Activated T-helper 17 cell treated with anti-CD3 and anti-CD28 coated beads, Interleukin-2, amount 50 U/mL, for 72 hours (primary cell): Measurements from ENCODE around the gene ANO8. TPM values are rescaled to one million over a fixed set of nuclear protein-coding genes. Genes with fewer than 3 reads are reported as not detected.

Source experiments
- ATAC-seq: fragments of 150-1000 bp; cut with Tn5 transposase; replicated peaks from 2 replicates; pipeline ENCODE4 v1.10.0; 2021; ENCODE audit warnings: mild to moderate bottlenecking, moderate library complexity
- H3K27ac Mint-ChIP-seq: one replicate; pipeline ENCODE4 v1.8.0; 2022; ENCODE audit warnings: mixed read lengths
- H3K27me3 Mint-ChIP-seq: one replicate; pipeline ENCODE4 v1.8.0; 2022; ENCODE audit warnings: mixed read lengths
- H3K36me3 Mint-ChIP-seq: one replicate; pipeline ENCODE4 v1.8.0; 2022; ENCODE audit warnings: low read depth, mild to moderate bottlenecking, mixed read lengths
- H3K4me1 Mint-ChIP-seq: one replicate; pipeline ENCODE4 v1.8.0; 2022; ENCODE audit warnings: mixed read lengths
- H3K4me3 Mint-ChIP-seq: one replicate; pipeline ENCODE4 v1.8.0; 2022; ENCODE audit warnings: mild to moderate bottlenecking, mixed read lengths
- H3K9me3 Mint-ChIP-seq: one replicate; pipeline ENCODE4 v1.8.0; 2022; ENCODE audit warnings: mixed read lengths
- total RNA-seq, 2 donors: library from RNA; stranded (reverse); gene quantifications; one replicate each; pipeline ENCODE4 v1.2.3, GENCODE V29; 2022

Gene ANO8
- total RNA-seq, 2 donors from 2014 or later = 3.6 to 3.9 TPM

DNA sequence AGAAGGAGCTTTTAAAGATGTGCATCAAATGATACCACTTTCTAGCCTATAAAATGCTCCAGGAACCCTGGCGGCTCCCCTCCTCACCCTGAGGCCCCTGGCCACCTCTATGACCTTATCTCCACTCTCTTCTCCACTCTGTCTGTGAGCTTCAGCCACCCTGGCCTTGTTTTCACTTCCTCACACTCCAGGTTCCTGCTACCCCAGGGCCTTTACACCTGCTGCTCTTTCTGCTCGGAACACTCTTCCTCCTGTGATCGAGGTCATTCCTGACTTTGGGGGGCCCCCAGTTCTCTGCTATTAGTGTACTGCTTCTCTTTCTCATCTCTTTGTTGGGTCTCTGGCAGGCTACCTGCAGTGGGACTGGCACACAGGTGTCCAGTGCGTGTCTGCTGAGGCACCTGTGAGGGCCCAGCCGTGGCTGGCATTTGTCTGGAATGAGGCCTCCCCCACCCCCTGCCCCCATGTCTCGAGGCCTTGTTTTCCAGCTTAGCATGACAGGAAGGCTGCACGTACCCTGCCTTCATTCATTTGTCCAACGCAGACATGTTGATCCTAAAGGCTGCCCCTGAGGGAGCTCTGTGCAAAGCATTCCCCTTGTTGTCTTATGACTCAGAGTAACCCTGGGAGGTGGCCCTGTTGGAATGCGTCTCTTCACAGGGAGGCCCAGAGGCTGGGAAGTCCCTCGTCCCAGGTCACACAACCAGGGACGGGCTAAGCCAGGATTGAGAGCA, 23.0 kb downstream of the ANO8 start:
- no peaks in the 10 kb centered on the region for H3K27me3 Mint-ChIP-seq
- H3K4me3 Mint-ChIP-seq = peak overlapping the region; percentile 51
- H3K27ac Mint-ChIP-seq = no peak overlapping the region
- peaks cover 21% of the 10 kb centered on the region for H3K4me1 Mint-ChIP-seq
- H3K36me3 Mint-ChIP-seq = peaks cover 49% of the 10 kb centered on the region
- ATAC-seq = no peak
- H3K9me3 Mint-ChIP-seq = no peaks in the 10 kb centered on the region

DNA sequence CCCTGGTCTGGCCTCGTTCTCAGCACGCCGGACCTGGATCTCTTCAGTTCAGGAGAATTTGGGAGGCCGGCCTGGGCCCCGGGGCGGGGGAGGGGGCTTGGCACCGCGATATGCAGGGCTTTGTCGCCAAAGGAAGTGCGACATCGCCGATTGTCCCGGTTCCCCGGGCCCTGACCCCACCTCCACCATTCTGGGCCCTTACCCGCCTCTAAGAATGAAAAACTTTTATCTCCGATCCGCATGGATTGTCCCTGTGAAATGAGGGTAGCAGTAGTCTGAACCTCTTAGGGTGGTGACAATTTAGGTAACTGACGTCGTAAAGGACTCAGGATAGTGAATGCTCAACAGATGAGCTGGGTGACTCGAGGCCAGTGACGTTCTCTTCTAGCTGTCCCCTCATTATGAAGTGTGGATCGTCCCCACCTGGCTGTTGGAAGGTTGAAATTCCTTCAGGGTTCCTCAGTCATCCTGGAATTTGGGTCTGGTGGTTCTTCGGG, 24.6 kb downstream of the ANO8 start:
- no peak for ATAC-seq
- H3K4me3 Mint-ChIP-seq = peak overlapping the region; percentile 90
- no peaks in the 10 kb centered on the region for H3K9me3 Mint-ChIP-seq
- H3K27ac Mint-ChIP-seq = peak overlapping the region; percentile 94
- no peaks in the 10 kb centered on the region for H3K27me3 Mint-ChIP-seq
- H3K36me3 Mint-ChIP-seq = peaks cover 36% of the 10 kb centered on the region
- peaks cover 21% of the 10 kb centered on the region for H3K4me1 Mint-ChIP-seq

DNA sequence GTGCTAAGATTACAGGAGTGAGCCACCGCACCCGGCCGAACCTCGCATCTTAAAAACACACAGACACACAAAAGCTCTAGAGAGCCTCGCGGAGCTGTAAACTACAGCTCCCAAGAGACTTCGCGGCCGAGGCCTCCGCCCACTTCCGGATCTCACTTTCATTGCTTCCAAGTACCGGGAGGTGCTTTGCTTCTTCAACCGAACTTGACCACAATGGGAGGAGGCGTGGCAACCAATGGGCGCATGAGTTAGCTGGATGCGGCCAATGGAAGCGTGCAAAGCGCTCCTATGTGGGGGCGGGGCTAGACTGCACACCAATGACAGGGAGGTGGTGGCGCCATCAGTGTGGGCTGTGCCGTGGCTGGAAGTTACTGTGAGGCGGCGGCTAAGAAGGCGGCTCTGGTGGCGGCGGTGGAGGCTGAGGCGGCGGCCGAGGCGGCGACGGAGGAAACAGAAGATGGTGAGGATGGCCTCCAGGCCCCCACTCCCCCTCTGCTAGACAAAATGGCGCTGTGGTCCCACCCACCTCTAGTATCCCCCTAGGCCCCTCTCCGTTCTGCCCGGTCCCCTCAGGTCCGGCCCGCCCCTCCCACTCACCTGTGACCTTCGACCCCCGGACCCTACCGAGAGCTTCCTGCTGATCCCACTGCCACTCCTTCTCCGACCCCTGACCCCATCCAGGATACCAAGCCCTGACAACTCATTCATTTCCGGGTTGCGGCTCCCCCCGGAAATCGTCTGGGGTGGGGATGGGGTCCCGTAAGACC, 25.3 kb downstream of the ANO8 start, which contains the start of gene DDA1:
Gene DDA1, plus strand, starts transcription at position 366 of the 767 bp plus-strand sequence. Its CDS starts 92 bp downstream, at position 458.
- H3K27ac Mint-ChIP-seq = peak within 1 kb of the TSS; percentile 94
- H3K4me3 Mint-ChIP-seq = peak within 1 kb of the TSS; percentile 90
- no peaks in the 10 kb centered on the region for H3K27me3 Mint-ChIP-seq
- H3K9me3 Mint-ChIP-seq = no peaks in the 10 kb centered on the region
- H3K36me3 Mint-ChIP-seq = peaks cover 31% of the 10 kb centered on the region
- H3K4me1 Mint-ChIP-seq = peaks cover 21% of the 10 kb centered on the region
- peak; percentile 86 for ATAC-seq

DNA sequence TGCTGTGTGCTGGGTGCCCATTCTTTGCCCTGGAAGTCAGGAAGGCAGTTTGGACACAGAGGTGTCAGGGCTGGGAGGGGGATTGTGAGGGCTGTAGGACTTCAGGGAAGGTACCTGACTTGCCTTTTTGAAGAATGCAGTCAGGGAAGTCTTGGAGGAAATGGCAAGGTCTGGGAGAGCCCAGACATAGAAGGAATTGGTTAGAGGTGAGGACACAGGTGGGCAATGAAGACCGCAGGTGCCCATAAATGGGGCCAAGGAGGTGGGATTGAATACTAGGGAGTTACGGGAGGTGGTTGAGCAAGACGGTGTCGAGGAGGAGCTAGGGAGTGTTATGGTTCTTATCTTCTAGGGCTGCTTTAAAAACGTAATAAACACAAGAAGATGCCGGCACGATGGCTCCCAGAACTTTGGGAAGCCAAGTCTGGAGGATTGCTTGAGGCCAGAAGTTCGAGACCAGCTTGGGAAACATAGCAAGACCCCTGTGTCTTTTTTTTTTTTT, 26.7 kb downstream of the ANO8 start:
- Mint-ChIP-seq H3K27ac (no peak overlapping the region), H3K4me3 (peak overlapping the region; percentile 86), H3K9me3 (no peaks in the 10 kb centered on the region), H3K36me3 (peaks cover 16% of the 10 kb centered on the region), H3K4me1 (peaks cover 21% of the 10 kb centered on the region), H3K27me3 (no peaks in the 10 kb centered on the region)
- ATAC-seq = no peak

DNA sequence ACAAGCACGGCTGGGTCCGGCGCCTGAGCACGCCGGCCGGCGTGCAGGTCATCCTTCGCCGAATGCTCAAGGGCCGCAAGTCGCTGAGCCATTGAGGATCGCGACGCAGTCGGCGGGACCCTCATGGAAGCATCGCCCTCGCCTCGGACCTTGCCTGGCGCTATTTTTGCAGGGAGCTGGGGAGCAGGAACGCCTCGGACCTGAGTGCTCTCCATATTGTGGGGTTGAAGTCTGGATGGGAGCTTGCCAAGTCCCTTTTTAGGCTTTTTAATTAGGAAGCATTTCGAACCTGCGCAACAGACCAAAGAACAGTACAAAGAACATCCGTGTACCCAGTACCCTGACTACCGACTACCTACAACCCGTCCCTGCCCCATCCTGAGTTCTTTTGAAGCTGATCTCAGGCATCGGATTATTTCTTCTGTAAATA, 28.4 kb downstream of the ANO8 start:
- peak overlapping the region; percentile 85 for H3K27ac Mint-ChIP-seq
- H3K9me3 Mint-ChIP-seq = no peaks in the 10 kb centered on the region
- peak overlapping the region; percentile 86 for H3K4me3 Mint-ChIP-seq
- H3K27me3 Mint-ChIP-seq = no peaks in the 10 kb centered on the region
- H3K4me1 Mint-ChIP-seq = peaks cover 15% of the 10 kb centered on the region
- H3K36me3 Mint-ChIP-seq = peaks cover 7% of the 10 kb centered on the region
- ATAC-seq = no peak

DNA sequence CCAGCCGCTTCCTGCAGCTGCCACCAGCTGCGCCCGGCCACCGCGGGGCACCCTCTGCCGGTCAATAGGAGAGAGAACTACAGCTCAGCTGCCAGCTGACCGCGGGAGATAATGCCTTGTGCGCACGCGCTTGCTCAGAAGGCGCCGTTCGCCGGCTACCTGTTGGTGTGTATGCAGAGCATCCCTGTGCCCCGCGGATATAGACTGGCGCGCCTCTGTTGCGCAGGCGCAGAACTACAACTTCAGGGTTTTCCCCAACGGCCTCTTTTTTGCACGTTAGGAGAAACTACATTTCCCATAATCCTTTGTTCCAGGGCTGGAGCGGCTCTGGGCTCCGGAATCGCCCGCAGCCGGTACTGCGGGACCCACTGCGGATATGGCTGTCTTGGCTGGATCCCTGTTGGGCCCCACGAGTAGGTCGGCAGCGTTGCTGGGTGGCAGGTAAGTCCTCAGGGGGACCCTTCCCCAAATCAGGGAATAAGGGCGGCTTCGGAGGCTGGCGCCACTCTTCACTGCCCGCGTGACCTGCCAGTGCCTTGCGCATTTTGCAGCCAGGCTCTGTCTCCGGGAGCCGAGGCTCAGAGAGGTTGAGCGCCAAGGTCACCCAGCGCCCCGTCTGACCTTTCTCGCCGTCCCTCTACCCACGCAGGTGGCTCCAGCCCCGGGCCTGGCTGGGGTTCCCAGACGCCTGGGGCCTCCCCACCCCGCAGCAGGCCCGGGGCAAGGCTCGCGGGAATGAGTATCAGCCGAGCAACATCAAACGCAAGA, 29.0 kb downstream of the ANO8 start, which contains the start of gene MRPL34:
Gene MRPL34, plus strand, starts transcription at position 356 of the 768 bp plus-strand sequence. Its CDS starts 21 bp downstream, at position 377.
- H3K4me3 Mint-ChIP-seq = peak within 1 kb of the TSS; percentile 86
- no peaks in the 10 kb centered on the region for H3K27me3 Mint-ChIP-seq
- H3K4me1 Mint-ChIP-seq = peaks cover 13% of the 10 kb centered on the region
- H3K9me3 Mint-ChIP-seq = no peaks in the 10 kb centered on the region
- ATAC-seq = peak; percentile 72
- H3K27ac Mint-ChIP-seq = peak within 1 kb of the TSS; percentile 85
- peaks cover 7% of the 10 kb centered on the region for H3K36me3 Mint-ChIP-seq

DNA sequence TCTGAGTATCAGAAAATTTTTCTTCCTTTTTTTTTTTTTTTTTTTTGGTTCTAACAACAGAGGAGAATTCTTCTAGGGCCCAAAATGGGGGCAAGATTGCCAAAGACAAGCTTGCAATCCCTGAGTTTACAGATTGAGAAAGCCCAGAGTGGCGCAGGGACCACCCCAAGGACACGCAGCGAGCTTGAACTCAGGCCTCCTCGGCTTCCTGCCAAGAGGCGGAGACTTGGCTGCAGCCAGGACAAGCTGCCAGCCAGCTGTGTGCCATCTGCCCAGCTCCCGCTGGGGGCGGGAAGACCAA, 29.5 kb downstream of the ANO8 start:
- Mint-ChIP-seq H3K9me3 (no peaks in the 10 kb centered on the region), H3K27ac (peak overlapping the region; percentile 85), H3K4me3 (peak overlapping the region; percentile 86), H3K4me1 (peaks cover 10% of the 10 kb centered on the region), H3K36me3 (peaks cover 7% of the 10 kb centered on the region), H3K27me3 (no peaks in the 10 kb centered on the region)
- no peak for ATAC-seq

DNA sequence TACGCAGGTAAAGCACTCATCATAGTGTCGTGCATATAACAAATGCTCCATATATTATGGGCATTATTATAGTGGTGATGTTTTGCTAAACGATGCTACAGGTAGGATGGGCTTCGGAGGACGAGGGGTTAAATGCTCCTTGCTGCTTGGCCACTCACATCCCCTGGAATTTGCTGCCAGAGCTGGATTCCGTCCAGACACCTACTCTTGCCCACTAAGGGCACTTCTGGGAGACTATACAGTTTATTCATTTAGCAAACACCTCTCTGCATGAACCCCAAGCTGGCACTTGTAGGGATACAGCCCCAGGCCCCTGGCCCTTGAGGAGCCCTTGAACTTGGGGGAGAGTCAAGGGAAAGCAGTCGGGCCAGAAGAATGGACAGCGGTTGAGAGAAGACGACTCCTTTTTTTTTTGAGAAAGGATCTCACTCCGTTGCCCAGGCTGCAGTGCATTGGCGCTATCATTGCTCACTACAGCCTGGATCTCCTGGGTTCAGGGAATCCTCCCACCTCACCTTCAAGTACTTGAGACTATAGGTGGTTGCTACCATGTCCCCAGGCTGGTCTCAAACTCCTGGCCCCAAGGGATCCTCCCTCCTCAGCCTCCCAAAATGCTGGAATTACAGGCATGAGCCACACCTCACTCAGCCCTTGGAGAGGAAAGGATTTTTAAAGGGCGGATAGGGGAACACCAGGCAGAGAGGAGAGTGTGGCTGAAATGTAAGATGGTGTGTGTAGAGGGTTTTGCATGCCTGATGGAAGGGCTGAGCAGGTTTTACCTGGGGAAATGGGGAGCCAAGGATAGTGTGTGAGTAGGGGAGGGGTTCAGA, 30.1 kb downstream of the ANO8 start:
- Mint-ChIP-seq H3K27ac (peak overlapping the region; percentile 85), H3K4me1 (peaks cover 10% of the 10 kb centered on the region), H3K4me3 (peak overlapping the region; percentile 86), H3K27me3 (no peaks in the 10 kb centered on the region), H3K36me3 (peaks cover 7% of the 10 kb centered on the region), H3K9me3 (no peaks in the 10 kb centered on the region)
- ATAC-seq = no peak

DNA sequence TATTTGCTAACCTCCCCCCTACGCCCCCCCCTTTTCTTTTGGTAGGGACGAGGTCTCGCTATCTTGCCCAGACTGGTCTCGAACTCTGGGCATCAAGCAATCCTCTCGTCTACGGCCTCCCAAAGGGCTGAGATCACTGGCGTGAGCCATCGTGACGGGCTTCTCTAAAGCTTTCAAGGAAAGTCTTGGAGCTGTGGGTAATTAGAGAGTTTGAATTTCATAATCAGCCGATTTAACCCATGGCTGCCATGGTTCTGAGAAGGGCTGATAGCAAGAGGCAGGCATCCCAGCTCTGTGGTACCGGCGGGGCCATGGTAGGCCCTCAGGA, 30.8 kb downstream of the ANO8 start:
- Mint-ChIP-seq H3K9me3 (no peaks in the 10 kb centered on the region), H3K36me3 (no peaks in the 10 kb centered on the region), H3K4me3 (peak overlapping the region; percentile 73), H3K4me1 (peaks cover 5% of the 10 kb centered on the region), H3K27ac (peak overlapping the region; percentile 71), H3K27me3 (no peaks in the 10 kb centered on the region)
- no peak for ATAC-seq

DNA sequence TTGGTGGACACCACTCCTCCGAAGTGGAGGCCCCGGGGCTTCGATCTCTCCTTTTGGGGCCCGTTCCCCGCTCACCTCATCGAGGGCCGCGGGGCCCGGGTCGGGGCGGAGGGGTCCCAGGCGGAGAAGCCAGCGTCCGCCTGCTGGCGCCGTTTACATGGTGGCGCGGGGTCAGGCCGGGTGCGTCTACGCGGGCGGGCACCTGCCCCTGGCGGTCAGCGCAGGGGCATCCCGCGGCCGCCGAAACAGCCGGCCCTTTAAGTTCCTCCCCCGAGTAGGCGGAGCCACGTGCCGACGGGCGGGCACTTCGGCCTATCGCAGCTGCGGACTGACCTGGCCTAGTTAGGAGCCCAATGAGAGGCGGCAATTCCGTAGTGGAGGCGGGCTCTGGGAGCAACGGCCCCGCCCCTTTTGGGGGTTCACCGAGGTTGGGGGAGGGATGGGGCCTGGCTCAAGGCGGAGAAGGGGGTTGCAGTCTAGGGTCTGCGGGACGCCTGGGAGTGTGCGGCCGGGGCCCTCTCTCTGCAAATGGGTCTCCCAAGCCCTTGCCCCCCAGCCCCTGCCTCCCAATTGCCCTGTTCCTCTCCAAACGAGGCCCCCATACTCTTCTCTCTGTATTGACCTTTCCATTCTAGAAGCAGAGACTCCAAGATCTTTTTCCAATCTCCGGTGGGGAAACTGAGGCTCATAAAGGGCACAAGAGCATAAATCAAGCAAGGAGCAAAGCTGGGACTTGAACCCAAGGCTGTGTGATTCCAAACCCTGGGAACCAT, 31.3 kb downstream of the ANO8 start, which contains the start of gene ABHD8:
Gene ABHD8, minus strand, starts transcription at position 259 of the 773 bp plus-strand sequence. CDS start 1,809 bp downstream, outside the sequence.
- peaks cover 4% of the 10 kb centered on the region for H3K4me1 Mint-ChIP-seq

DNA sequence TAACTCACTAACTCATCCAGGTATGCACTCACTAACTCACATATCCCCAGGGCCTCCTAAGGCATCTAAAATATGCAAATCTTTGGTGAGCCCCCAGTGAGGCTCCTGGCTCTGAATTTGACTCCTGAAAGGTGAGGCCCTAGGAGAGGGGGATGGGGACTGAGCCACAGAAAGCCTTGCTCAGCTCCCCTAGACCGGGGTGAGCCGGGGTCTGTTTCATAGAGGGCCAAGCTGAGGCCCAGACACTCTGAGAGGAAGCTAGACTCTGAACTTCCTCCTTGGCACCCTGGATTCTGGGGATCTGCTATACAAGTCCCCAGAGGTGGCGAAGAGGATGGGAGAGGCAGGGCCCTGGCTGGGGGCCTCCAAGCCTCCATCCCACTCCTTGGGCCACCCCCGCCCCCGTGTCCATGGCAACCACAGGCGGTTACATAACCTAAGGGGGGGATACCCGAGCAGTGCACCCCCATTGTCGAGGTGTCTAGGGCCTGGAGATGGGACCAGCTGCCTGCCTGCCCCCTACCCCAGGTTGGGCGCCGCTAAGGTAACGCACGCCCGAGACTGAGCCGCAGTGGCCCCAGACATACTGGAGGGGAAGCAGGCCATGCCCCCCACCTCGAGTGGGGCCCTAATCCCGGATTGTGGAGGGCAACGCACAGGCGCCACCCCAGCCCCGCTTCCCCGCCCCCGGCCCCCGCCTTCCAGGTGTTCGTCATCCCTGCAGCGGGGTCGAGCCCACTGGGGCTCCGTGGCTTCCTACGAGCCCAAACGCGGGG, 32.1 kb downstream of the ANO8 start:
- H3K27me3 Mint-ChIP-seq = no peaks in the 10 kb centered on the region
- no peak overlapping the region for H3K27ac Mint-ChIP-seq
- H3K4me3 Mint-ChIP-seq = peak overlapping the region; percentile 73
- H3K36me3 Mint-ChIP-seq = no peaks in the 10 kb centered on the region
- no peak for ATAC-seq
- peaks cover under 1% of the 10 kb centered on the region for H3K4me1 Mint-ChIP-seq
- no peaks in the 10 kb centered on the region for H3K9me3 Mint-ChIP-seq

More for the DNA sequence above, 31.3 kb downstream of the ANO8 start, which contains the start of gene ABHD8:
- Mint-ChIP-seq H3K36me3 (no peaks in the 10 kb centered on the region), H3K27ac (peak within 1 kb of the TSS; percentile 71), H3K27me3 (no peaks in the 10 kb centered on the region), H3K4me3 (peak within 1 kb of the TSS; percentile 86), H3K9me3 (no peaks in the 10 kb centered on the region)
- peak; percentile 78 for ATAC-seq

DNA sequence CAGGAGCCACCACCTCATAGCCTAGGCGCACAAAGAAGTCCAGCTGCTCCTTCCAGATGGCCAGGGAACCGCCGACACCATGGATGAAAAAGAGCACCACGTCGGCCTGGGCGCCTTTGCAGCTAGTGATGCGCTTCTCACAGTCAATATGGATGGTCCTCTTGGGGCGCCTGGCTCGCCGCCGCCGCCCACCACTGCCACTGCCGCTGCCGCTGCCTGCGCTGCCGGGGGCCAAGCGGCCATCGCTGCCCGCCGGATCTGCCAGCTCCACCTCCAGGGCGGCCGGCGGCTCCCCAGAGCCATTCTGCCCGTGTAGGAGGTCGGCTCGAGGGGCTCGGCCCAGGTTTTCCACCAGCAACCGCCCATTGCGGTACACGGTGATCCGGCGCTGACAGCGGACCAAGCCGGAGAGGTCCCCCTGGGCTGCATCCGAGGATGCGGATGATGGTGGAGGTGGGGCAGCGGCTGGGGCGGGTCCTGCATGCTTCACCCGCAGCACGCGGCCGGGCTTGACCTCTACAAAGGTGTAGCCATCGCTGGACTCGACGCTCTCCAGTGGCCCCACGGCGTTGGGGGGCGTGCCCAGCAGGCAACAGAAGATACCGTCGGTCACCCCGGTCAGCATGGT, 33.5 kb downstream of the ANO8 start:
- Mint-ChIP-seq H3K36me3 (peaks cover 5% of the 10 kb centered on the region), H3K27me3 (no peaks in the 10 kb centered on the region), H3K27ac (no peak overlapping the region), H3K4me3 (peak overlapping the region; percentile 73), H3K9me3 (no peaks in the 10 kb centered on the region), H3K4me1 (no peaks in the 10 kb centered on the region)
- ATAC-seq = no peak
